SK-N-SH (cell line): Measurements from ENCODE around the gene TFDP2.
"Not testable (repeated sequence)": the region's sequence is repeated elsewhere in the genome, so short reads cannot be mapped to it uniquely, and the experiment has no call there.

Experiments used
- CHD2 ChIP-seq: fragments of 150-350 bp; IDR thresholded peaks from 2 replicates; pipeline ENCODE4 v1.6.1; 2018; ENCODE audit warnings: low read length; ENCODE audit not compliant: partially characterized antibody
- EP300 ChIP-seq, 2 experiments: IDR thresholded peaks; 2 replicates each; pipeline versions ENCODE4 v1.4.0 to v1.6.1; 2012; ENCODE audit warnings: borderline replicate concordance in 1 of 2, low read depth in 1 of 2, low read length in 1 of 2
- FOXJ3 ChIP-seq: sonication (generic); formaldehyde crosslinking; IDR thresholded peaks from 2 replicates; pipeline ENCODE4 v1.5.1; 2020; ENCODE audit warnings: mild to moderate bottlenecking, missing genetic modification reagents
- GATA2 ChIP-seq: sonication (generic); formaldehyde crosslinking; IDR thresholded peaks from 2 replicates; pipeline ENCODE4 v1.5.0; 2020; ENCODE audit warnings: mild to moderate bottlenecking, missing genetic modification reagents
- JUND ChIP-seq: IDR thresholded peaks from 2 replicates; pipeline ENCODE4 v1.4.0; 2012
- SMC3 ChIP-seq: IDR thresholded peaks from 2 replicates; pipeline ENCODE4 v1.6.1; 2012; ENCODE audit warnings: low read depth, low read length, improper control_type of control experiment
- TAF1 ChIP-seq: IDR thresholded peaks from 2 replicates; pipeline ENCODE4 v1.6.1; 2012; ENCODE audit warnings: low read depth, mild to moderate bottlenecking, low read length, moderate library complexity, borderline replicate concordance
- TF ChIP-seq, protein P1 (sequence below): IDR thresholded peaks from 2 replicates; pipeline ENCODE4 v1.4.0; 2012; ENCODE audit warnings: low read depth, borderline replicate concordance
- TF ChIP-seq, protein P2 (sequence below): fragments of 200-600 bp; sonication (generic); IDR thresholded peaks from 2 replicates; pipeline ENCODE4 v1.6.1; 2017; ENCODE audit warnings: antibody characterized with exemption, mild to moderate bottlenecking, moderate library complexity
- TF ChIP-seq, protein P3 (sequence below): fragments of 150-350 bp; IDR thresholded peaks from 2 replicates; pipeline ENCODE4 v1.6.1; 2017; ENCODE audit warnings: antibody characterized with exemption, low read length, low read depth, borderline replicate concordance
- TF ChIP-seq, protein P4 (sequence below): IDR thresholded peaks from 2 replicates; pipeline ENCODE4 v1.6.1; 2012; ENCODE audit warnings: mild to moderate bottlenecking, low read depth, low read length, moderate library complexity
- TF ChIP-seq, protein P5 (sequence below): fragments of 150-350 bp; IDR thresholded peaks from 2 replicates; pipeline ENCODE4 v1.6.1; 2016; ENCODE audit warnings: mild to moderate bottlenecking, low read depth, low read length

DNA sequence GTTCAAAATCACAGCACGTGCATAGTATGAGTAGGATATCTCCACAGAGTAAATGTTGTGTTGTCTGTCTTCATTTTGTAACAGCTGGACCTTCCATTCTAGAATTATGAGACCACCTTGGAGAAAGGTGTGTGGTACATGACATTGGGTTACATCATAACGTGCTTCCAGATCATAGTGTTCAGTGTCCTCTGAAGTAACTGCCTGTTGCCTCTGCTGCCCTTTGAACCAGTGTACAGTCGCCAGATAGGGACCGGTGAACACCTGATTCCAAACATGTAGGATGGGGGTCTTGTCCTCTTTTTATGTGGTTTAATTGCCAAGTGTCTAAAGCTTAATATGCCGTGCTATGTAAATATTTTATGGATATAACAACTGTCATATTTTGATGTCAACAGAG is 223.7 kb downstream of the TFDP2 start:
- TF ChIP-seq, protein P1, sequence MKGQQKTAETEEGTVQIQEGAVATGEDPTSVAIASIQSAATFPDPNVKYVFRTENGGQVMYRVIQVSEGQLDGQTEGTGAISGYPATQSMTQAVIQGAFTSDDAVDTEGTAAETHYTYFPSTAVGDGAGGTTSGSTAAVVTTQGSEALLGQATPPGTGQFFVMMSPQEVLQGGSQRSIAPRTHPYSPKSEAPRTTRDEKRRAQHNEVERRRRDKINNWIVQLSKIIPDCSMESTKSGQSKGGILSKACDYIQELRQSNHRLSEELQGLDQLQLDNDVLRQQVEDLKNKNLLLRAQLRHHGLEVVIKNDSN, result not testable (repeated sequence)
- TF ChIP-seq TAF1; CHD2; GATA2 (CRISPR knock-in tag); SMC3; EP300 (IDR thresholded peaks at IDR 0.05; ENCODE audit: borderline replicate concordance in 1 of 2, low read depth in 1 of 2, low read length in 1 of 2); FOXJ3 (CRISPR knock-in tag); JUND: not testable (repeated sequence)
- TF ChIP-seq, protein P2, sequence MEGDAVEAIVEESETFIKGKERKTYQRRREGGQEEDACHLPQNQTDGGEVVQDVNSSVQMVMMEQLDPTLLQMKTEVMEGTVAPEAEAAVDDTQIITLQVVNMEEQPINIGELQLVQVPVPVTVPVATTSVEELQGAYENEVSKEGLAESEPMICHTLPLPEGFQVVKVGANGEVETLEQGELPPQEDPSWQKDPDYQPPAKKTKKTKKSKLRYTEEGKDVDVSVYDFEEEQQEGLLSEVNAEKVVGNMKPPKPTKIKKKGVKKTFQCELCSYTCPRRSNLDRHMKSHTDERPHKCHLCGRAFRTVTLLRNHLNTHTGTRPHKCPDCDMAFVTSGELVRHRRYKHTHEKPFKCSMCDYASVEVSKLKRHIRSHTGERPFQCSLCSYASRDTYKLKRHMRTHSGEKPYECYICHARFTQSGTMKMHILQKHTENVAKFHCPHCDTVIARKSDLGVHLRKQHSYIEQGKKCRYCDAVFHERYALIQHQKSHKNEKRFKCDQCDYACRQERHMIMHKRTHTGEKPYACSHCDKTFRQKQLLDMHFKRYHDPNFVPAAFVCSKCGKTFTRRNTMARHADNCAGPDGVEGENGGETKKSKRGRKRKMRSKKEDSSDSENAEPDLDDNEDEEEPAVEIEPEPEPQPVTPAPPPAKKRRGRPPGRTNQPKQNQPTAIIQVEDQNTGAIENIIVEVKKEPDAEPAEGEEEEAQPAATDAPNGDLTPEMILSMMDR, result not testable (repeated sequence)
- TF ChIP-seq, protein P3, sequence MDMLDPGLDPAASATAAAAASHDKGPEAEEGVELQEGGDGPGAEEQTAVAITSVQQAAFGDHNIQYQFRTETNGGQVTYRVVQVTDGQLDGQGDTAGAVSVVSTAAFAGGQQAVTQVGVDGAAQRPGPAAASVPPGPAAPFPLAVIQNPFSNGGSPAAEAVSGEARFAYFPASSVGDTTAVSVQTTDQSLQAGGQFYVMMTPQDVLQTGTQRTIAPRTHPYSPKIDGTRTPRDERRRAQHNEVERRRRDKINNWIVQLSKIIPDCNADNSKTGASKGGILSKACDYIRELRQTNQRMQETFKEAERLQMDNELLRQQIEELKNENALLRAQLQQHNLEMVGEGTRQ, result not testable (repeated sequence)
- TF ChIP-seq, protein P4, sequence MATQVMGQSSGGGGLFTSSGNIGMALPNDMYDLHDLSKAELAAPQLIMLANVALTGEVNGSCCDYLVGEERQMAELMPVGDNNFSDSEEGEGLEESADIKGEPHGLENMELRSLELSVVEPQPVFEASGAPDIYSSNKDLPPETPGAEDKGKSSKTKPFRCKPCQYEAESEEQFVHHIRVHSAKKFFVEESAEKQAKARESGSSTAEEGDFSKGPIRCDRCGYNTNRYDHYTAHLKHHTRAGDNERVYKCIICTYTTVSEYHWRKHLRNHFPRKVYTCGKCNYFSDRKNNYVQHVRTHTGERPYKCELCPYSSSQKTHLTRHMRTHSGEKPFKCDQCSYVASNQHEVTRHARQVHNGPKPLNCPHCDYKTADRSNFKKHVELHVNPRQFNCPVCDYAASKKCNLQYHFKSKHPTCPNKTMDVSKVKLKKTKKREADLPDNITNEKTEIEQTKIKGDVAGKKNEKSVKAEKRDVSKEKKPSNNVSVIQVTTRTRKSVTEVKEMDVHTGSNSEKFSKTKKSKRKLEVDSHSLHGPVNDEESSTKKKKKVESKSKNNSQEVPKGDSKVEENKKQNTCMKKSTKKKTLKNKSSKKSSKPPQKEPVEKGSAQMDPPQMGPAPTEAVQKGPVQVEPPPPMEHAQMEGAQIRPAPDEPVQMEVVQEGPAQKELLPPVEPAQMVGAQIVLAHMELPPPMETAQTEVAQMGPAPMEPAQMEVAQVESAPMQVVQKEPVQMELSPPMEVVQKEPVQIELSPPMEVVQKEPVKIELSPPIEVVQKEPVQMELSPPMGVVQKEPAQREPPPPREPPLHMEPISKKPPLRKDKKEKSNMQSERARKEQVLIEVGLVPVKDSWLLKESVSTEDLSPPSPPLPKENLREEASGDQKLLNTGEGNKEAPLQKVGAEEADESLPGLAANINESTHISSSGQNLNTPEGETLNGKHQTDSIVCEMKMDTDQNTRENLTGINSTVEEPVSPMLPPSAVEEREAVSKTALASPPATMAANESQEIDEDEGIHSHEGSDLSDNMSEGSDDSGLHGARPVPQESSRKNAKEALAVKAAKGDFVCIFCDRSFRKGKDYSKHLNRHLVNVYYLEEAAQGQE, result not testable (repeated sequence)
- TF ChIP-seq, protein P5, sequence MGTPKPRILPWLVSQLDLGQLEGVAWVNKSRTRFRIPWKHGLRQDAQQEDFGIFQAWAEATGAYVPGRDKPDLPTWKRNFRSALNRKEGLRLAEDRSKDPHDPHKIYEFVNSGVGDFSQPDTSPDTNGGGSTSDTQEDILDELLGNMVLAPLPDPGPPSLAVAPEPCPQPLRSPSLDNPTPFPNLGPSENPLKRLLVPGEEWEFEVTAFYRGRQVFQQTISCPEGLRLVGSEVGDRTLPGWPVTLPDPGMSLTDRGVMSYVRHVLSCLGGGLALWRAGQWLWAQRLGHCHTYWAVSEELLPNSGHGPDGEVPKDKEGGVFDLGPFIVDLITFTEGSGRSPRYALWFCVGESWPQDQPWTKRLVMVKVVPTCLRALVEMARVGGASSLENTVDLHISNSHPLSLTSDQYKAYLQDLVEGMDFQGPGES, result not testable (repeated sequence)
